CD4-positive, alpha-beta T cell treated with Interleukin-2 at 100 ng/mL for 4 hours (primary cell): Measurements from ENCODE around the gene DVL3.
A peak's percentile ranks its signal among the peaks of the same experiment; 100 is the strongest.
"Not testable (repeated sequence)": the region's sequence is repeated elsewhere in the genome, so short reads cannot be mapped to it uniquely, and the experiment has no call there.

ENCODE experiments used
- DNase-seq: peaks from one replicate; pipeline ENCODE4 v3.0.0-alpha.2; 2020; ENCODE audit warnings: low spot score

Gene DVL3

DNA sequence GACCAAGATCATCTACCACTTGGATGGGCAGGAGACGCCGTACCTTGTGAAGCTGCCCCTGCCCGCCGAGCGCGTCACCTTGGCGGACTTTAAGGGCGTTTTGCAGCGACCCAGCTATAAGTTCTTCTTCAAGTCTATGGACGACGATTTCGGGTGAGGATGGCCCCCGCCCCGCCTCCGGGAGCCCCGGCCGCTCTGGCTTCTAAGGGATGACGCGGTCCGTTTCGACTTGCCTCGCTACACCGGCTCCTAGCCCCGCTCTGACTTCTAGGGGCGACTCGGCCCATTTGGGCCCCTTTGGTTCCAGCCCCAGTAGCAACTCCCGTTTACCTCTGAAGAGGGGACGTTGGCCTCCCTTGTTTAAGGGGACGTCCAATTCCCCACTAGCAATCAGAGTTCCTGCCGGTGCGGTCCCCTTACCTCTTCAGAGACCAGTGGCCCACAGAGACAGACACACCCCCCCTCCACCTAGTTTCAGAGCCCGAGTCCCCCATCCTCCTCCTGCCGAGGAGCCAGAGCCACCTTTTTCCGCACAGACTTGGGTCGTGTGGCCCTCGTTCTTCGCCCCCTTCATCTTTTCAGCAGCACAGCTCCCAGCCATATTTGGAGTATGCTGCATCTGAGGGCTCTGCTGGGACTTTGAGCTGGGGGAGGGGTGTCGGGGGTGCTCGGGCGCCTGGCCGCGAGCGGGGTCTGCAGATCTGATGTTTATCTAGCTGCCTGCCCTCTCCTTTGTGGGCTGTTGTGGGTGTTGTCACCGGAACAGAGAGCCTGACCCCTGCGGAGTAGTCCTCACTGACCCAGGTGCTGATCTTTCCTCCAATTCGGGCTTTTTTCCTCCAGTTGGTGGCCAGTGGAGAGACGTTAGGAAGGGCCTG, 706 bp downstream of the DVL3 start:
- peak; percentile 35 for DNase-seq

DNA sequence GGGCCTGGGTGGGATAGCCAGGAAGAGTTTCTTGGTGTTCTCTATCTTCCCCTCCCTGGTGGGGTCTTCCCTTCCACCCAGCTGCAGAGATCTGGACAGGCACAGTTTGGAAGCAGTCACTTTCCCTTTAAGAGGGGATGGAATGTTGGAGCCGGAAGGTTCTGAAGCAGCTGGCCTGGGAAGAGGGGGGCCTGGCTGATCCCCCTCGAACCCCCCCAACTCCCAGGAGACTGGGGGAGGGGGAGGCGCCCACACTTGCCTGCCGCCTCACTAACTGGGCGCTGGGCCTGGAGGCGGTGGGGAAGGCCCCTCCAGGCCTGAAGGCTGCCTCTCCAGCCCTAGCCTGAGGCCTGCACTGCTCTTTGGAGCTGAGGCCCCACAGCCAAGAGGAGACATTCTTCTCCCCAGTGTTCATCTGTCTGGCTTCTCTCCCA, 1.4 kb downstream of the DVL3 start:
- DNase-seq = no peak

DNA sequence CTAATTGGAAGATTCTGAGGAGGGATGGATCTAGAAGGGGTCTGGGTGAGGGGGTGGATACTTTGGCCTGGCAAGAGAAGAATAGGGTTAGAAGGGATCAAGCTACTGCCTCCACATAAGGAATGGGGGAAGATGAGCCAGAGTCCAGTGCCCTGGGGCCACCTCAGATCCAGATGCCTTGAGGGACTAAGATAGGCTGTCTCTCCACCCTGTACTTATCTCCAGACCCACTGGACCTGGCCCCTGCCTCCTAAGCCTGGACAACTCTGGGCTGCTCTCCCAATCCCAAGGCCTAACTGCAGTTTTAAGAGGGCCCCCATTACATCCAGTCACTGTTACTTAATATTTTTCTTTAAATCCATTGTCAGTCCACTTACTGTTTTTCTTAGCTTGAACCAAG, 2.0 kb downstream of the DVL3 start:
- no peak for DNase-seq

DNA sequence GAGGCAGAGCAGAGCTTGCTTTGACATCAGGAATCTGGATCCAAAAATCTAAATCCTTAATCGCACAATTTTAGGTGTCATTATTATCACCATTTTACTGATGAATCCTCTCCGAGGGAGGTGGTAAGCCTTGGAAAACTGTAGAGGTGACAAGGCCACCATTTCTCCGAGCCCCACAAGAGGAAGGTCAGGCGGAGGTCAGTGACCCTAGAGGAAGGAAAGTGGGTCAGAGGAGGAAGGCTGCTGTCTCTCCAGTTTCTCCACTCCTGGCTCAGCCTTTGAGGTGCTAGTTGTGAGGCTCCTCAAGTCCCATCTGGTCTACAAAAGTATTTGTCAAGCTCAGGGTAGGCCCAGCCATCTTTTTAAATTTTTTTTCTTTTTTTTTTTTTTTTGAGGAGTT, 3.2 kb downstream of the DVL3 start:
- DNase-seq = no peak

DNA sequence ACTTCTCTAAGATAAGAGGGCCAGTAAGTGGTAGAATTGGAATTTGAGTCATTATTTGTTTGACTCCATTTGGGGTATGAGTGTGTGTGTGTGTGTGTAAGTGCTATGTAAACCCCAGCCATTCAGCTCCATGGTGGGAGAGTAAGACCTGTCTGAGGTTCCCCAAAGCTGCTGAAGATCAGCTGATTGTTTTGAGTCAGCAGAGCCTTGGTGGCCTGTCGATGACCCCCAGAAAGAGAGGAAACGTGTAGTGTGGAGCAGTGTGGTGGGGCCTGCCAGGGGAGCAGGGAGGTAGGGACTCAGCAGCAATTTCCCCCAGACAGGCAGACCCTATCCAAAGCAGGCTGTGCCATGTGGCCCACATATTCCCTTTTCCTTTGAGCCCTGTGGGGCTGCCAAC, 5.3 kb downstream of the DVL3 start:
- DNase-seq = no peak

DNA sequence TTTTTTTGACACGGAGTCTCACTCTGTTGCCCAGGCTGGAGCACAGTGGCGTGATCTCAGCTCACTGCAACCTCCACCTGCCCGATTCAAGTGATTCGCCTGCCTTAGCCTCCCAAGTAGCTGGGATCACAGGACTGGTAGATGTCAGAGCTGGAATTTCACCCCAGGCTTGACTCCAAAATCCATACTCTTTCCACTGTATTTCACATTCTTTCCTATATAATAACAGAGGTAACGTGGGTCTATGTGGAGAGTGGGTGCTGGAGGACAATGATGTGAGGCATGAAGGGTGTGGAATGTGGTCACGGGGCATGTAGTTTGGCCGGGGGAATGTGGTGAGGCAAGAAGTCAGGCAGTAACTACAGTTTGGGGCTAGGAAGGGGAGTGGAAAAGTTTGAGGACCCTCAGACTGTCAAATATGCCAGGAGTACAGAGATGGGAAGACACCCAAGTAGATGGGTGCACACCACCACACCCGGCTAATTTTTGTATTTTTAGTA, 7.4 kb downstream of the DVL3 start:
- DNase-seq = not testable (repeated sequence)

DNA sequence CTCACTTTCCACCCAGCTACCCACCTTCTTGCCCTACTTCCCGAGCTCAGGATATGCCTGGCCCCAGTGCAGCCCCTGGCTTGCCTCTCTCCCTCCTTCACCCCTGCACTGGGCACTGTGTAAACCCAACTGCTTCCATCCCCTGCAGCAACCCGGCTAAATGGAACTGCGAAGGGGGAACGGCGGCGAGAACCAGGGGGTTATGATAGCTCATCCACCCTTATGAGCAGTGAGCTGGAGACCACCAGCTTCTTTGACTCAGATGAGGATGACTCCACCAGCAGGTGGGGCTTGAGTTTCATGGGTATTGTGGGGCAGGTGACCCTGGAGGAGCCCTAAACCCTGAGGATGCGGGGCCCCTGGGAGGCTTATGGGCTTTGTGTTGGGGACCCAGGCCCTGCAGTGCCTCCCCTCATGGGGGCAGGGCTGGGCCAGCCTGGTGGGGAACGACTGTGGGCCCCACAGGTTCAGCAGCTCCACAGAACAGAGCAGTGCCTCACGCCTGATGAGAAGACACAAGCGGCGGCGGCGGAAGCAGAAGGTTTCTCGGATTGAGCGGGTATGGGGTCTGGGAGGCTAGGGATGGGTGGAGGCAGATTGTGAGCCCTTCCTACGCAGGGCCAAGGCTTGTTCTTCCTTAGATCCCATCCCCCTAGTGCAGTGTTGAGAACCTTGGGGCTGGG, 9.6 kb downstream of the DVL3 start:
- DNase-seq = no peak

DNA sequence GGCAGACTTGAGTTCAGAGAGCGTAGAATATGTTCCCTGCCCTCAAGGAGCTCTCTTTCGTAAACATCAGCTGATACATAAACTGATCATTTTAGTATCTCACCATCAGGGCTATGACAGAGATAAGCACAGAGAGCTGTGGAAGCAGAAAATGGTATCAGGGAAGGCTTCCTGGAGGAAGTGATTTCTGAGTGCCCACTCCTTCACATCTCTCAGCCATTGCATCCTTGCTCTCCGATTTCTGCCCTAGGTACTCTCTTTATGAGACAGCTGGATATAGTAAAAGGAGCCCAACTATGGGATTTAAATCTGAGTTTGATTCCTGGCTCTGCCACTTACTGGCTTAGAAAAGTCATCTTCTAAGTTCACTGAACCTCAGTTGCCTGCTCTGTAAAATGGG, 10.4 kb downstream of the DVL3 start:
- DNase-seq = no peak

DNA sequence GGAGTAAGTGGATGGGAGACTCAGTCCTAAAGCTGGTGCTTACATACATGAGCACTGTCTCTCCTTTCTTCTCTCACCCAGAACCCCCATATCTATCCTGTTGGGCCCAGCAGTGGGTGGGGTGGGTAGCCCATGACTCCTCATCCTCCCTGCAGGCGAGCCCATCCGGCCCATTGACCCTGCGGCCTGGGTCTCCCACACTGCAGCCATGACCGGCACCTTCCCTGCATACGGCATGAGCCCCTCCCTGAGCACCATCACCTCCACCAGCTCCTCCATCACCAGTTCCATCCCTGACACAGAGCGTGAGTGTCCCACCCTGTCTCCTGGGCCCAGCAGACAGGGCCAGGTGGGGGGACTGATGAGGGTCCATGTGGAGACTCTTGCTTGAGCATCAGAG, 11.5 kb downstream of the DVL3 start:
- no peak for DNase-seq

DNA sequence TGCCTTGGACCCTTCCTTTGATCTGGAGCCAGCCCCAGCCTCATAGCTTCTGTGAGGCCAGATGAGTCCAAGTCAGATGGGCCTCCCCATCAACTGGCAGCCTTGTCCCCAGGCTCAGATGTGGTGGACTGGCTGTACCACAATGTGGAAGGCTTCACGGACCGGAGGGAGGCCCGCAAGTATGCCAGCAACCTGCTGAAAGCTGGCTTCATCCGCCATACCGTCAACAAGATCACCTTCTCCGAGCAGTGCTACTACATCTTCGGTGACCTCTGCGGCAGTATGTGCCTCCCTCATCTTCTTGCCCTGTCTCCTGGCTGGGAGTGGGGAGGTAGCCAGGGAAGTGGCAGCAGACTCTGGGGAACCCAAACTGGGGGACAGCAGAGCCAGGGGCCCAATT, 12.6 kb downstream of the DVL3 start:
- DNase-seq = no peak

DNA sequence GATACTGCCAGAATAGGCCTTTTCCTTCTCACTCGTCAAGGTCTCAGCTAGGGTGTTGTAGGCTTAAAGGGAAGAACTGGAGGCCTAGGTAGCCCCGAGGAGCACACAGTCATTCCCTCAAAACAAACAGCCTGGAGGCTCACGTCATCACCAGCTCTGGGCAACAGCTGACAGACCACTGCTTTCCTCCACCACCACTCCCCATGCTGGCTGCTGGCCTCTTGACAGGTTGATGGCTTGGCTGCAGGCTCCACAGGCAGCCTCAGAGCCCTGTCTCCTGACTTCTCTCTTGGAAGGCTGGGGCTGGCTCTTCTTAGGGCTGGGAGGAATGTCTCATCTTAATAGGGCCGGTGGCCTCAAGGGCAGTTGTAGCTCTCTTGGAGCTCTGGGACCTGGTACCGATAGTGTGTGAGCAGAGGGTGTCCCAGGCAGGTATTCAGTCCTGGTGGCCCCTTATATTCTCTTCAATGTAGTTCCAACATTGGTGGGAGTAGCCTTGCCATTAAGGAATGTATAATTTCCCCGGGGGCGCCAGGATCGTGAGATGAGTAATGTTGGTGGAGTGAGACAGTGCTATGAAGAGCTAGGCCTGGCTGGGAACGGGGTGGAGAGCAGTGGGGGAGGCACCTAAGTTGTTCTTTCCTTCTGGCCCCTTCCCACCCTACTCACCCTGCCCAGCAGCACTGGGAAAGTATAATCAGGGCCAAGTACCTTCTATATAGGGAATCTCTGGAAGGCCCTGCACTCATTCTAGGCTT, 13.4 kb downstream of the DVL3 start:
- no peak for DNase-seq

DNA sequence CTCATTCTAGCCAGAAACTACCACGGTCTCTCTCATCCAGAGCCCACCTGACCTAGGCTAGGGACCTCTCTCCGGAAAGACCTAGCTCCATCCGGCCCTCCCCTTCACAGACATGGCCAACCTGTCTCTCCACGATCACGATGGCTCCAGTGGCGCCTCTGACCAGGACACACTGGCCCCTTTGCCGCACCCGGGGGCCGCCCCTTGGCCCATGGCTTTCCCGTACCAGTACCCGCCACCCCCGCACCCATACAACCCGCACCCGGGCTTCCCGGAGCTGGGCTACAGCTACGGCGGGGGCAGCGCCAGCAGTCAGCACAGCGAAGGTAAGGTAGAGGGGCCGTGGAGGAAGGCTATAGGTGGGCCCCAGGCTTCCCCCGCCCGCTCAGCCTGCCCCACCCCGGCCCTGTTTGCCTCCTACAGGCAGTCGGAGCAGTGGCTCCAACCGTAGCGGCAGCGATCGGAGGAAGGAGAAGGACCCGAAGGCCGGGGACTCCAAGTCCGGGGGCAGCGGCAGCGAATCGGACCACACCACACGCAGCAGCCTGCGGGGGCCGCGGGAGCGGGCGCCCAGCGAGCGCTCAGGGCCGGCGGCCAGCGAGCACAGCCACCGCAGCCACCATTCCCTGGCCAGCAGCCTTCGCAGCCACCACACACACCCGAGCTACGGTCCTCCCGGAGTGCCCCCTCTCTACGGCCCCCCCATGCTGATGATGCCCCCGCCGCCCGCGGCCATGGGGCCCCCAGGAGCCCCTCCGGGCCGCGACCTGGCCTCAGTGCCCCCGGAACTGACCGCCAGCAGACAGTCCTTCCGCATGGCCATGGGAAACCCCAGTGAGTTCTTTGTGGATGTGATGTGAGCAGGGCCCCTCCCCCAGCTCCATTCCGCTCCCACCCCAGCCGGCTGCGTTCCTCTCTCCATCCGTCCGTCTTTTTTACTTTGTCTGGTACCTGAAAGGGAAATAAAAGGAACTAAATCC, 15.0 kb downstream of the DVL3 start:
- DNase-seq = no peak

DNA sequence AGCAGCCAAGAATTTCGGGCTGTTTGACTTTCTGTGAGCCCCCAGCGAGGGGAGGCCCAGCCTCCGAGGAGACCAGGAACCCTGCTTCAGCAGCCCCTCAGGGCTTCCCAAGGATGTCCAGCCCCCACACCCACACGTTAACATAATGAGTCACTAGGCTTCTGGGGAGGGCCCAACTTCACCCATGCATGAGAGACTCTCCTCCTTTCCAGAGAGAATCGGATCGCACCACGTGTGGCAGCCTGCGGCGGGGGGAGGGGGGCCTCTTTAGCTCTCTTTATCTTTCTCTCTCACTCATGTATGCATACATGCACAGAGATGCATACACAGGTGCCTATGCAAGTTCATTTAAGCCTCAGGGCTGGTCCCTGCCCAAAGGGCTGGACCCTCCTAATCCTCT, 16.4 kb downstream of the DVL3 start:
- no peak for DNase-seq

DNA sequence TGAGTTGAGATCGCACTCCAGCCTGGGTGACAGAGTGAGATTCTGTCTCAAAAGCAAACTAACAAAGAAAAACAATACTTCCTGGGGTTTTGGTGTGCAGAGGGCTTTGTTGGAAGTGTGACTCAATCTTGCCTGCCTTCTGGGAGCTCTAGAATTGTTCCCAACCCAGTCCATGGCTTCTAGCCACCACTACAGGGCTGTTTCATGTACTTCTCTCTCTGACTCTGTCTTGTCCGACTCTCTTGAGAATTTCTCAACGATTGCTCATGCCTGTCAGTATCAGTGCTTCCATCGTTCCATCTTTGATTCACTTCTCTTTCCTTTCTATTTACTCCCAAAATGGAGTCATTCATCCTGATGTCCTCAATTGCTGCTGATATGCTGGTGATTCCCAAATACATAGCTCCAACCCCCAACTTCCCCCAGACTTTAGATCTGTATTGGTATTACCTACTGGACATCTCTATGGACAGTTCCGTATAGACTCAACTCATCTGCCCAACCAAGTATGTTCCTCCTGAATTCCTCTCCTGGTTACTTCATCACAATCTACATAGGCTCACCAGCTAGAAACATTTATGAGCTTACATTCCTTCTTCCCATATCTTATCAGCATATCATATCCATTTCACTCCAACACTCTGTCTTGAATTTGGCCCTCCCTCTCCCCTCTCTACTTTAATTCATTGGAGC, 17.6 kb downstream of the DVL3 start:
- DNase-seq = no peak

DNA sequence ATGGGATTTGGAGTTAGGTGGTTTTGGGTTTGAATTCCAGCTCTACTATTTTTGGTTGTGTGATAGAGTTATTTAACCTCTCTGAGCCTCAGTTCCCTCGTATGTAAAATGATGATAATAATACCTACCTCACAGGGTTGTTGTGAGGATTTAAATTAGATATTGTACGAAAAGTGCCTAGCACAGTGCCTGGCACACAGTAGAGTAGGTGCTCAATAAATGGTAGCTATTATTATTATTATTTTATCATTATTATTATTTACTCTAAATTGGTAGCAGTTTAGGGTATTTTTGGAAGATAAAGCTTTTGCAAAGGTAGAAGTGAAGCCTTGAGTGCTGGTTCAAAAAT, 18.2 kb downstream of the DVL3 start:
- no peak for DNase-seq

DNA sequence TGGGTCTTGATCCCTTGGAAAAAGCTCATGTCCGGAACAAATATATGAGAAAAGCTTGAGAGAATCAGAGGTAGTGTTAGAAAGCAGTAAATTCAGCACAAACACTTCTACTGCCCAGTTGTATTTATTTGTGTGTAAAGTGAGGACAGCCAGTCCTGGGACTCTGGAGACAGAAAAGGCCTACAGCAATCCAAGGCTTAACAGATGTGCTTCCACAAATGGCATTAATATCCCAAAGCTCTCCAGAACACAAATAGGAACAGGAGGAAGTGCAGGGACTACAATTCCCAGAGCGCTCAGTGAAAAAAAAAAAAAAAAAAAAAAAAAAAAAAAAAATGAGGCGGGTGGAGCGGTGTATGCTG, 19.1 kb downstream of the DVL3 start:
- DNase-seq = no peak

DNA sequence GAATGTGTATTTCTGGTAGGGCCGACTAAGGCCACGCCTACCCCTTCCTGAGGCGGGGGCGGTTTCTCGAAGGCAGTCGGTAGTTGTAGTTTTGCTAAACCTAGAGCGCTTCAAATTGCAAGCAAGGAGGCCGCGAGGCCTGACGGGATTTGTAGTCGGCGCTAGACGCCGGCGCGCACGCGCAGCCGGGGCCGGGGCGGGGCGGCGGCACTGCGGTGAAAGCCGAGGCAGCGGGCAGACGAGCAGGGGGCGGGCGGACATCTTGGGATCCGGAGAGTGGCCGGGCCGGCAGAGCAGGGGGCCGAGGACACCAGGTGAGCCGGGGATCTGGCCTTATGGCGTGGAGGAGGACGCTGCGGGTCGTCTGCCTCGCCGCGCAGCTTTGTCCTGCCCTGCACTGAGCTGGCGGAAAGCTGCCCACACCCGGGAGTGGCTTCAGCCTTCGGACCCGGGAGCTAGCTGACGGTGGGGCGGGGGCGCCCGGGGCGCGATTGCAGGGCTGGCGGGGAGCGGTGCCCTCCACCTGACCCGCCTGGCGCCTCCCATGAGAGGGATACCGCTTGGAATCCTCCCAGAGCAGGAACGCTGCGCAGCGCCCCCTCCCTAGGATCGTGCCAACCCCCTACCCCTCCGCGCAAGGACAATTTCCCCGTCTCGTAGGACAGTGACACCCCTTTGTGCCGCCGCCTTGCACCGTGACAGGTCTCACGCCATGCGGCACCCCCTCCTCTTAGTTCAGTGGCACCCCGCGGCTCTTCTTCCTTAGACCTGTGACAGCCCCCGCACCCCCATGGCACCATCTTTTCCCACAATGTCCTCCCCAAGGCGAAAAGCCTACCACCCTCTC, 19.7 kb downstream of the DVL3 start, which contains the start of gene AP2M1:
Gene AP2M1, plus strand, starts transcription at position 210 of the 847 bp plus-strand sequence. CDS start 2,139 bp downstream, outside the sequence.
- peak; percentile 99 for DNase-seq

DNA sequence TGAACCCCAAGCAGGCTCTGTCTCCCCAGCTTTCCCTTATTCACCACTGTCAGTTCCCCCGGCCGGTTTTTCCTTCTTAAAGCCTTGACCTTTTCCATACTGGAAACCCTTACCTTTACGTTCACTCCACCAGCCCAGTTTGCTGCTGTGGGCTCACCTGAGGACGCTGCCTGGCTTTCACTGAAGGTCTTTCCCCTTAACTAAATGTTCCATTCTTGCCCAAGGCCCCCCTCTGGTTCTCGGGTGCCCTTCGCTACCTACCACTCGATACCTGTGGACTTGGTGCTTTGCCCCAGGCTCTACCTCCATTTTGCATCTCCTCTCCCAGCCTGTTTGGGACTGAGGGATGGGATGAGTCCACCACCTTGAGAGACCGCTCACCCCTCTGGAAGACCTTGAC, 20.3 kb downstream of the DVL3 start:
- DNase-seq = no peak

DNA sequence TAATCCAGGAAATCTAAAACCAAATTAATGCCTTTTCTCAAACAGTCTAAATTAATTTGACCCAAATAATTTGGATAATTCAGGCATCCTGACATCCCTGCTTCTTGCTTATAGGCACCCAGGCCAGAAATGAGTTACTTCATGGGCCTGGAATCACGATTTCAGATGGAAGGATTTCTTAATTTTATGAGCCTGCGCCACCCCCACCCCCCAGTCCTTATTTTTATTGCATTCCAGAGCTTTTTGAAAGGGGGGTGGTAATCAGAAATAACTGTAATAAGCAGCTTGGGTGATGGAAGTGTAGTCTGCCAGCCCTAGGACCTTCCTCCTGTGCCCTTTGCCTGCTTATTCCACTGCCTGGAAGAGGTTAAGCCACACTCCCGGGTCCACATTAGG, 20.8 kb downstream of the DVL3 start:
- no peak for DNase-seq
